Peyer's patch (tissue), 4 donors: Measurements from ENCODE around the gene STAT4.

ENCODE experiments used
- POLR2A ChIP-seq, 2 donors: fragments of 450-650 bp; IDR thresholded peaks; one replicate each; pipeline ENCODE4 v1.5.1; 2017; ENCODE audit warnings: antibody characterized with exemption in 2 of 2, mild to moderate bottlenecking in 2 of 2, moderate library complexity in 2 of 2
- TF ChIP-seq, protein P1 (sequence below), 6 experiments: fragments of 450-650 bp in 4 of 6; fragments of 200-600 bp in 2 of 6; sonication (generic) in 1 of 6; IDR thresholded peaks; one replicate each; pipeline ENCODE4 v1.5.1; 2017 to 2019; ENCODE audit warnings: antibody characterized with exemption in 6 of 6, mild to moderate bottlenecking in 3 of 6, moderate library complexity in 1 of 6

DNA sequence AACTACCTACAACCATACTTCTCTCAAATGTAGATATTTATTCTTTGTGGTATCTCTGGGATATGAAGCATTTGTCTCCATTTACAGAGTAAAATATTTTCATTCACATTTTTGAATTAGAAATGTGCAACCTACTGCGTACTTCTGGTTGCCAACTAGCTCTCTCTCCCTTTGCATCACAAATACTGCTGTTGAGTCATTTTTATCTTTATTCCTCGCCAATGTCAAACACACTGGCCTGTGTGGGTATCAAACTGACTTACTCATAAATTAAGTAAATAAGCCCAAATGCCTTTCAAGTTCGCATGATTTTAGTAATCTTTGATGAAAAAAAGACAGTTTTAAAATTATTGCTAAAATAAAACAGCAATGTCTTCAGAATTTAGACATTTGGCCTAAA, 67.3 kb downstream of the STAT4 start:
- TF ChIP-seq, protein P1, sequence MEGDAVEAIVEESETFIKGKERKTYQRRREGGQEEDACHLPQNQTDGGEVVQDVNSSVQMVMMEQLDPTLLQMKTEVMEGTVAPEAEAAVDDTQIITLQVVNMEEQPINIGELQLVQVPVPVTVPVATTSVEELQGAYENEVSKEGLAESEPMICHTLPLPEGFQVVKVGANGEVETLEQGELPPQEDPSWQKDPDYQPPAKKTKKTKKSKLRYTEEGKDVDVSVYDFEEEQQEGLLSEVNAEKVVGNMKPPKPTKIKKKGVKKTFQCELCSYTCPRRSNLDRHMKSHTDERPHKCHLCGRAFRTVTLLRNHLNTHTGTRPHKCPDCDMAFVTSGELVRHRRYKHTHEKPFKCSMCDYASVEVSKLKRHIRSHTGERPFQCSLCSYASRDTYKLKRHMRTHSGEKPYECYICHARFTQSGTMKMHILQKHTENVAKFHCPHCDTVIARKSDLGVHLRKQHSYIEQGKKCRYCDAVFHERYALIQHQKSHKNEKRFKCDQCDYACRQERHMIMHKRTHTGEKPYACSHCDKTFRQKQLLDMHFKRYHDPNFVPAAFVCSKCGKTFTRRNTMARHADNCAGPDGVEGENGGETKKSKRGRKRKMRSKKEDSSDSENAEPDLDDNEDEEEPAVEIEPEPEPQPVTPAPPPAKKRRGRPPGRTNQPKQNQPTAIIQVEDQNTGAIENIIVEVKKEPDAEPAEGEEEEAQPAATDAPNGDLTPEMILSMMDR (IDR thresholded peaks at IDR 0.05): no peak
- TF ChIP-seq POLR2A (IDR thresholded peaks at IDR 0.05): no peak
